ENCODE results near the gene WDR45. TPM values are rescaled to one million over a fixed set of nuclear protein-coding genes. Genes with fewer than 3 reads are reported as not detected.

The WDR45 gene
- total and polyA plus RNA-seq, 2 experiments from 2014 or later = 28.8 to 36.2 TPM

DNA sequence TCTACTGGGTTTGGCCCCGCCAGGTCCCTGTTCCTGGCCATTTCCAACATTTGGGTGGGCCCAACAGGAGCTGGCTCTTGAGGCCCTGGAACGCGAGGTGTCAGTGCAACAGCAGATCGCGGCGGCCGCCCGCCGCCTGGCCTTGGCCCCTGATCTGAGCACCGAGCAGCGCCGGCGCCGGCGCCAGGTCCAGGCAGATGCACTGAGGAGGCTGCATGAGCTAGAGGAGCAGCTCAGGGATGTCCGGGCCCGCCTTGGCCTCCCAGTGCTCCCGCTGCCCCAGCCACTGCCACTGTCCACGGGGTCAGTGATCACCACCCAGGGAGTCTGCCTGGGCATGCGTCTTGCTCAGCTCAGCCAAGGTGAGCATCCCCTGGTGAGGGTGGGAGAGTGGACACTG lies 15.4 kb downstream of the WDR45 start:
- no peaks in the 10 kb centered on the region for H3K9me2 ChIP-seq (ENCODE audit: insufficient read depth)
- ATAC-seq (no peak), DNase-seq (ENCODE audit: low spot score) (no peak)
- H3K79me2 ChIP-seq (replicated peaks; ENCODE audit: insufficient read depth) = 0 out of 2 replicates have a peak, but pooled peaks cover 5% of the 10 kb centered on the region
- no peaks in the 10 kb centered on the region for H4K20me1 ChIP-seq (replicated peaks; ENCODE audit: insufficient read depth)
- Mint-ChIP-seq H3K9me3 (no peaks in the 10 kb centered on the region), H3K27me3 (ENCODE audit: insufficient read depth, low read depth, poor library complexity) (peaks cover 4% of the 10 kb centered on the region), H3K4me1 (peaks cover 4% of the 10 kb centered on the region; the same call in 2 of the 3 replicates), H3K27ac (no peak overlapping the region), H3K4me3 (no peak overlapping the region), H3K36me3 (ENCODE audit: low read depth) (peaks cover 9% of the 10 kb centered on the region; the same call in 2 of the 3 replicates)
- H3K4me2 ChIP-seq = no peak overlapping the region
- no peak overlapping the region for H3K4me3 ChIP-seq
- TF ChIP-seq, protein P1, sequence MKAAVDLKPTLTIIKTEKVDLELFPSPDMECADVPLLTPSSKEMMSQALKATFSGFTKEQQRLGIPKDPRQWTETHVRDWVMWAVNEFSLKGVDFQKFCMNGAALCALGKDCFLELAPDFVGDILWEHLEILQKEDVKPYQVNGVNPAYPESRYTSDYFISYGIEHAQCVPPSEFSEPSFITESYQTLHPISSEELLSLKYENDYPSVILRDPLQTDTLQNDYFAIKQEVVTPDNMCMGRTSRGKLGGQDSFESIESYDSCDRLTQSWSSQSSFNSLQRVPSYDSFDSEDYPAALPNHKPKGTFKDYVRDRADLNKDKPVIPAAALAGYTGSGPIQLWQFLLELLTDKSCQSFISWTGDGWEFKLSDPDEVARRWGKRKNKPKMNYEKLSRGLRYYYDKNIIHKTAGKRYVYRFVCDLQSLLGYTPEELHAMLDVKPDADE (IDR thresholded peaks at IDR 0.05) = no peak
- no peak for TF ChIP-seq ZNF114 (CRISPR knock-in tag; IDR thresholded peaks at IDR 0.05)
- H2AFZ ChIP-seq = no peak overlapping the region
- H3K27ac ChIP-seq (ENCODE audit: low read depth) = no peak overlapping the region
- no peaks in the 10 kb centered on the region for H3K27me3 ChIP-seq (ENCODE audit: insufficient read depth)
- no peaks in the 10 kb centered on the region for H3K36me3 ChIP-seq (ENCODE audit: insufficient read depth)
- H3F3A ChIP-seq (replicated peaks; ENCODE audit: low read depth) = no peaks in the 10 kb centered on the region
- no peaks in the 10 kb centered on the region for H3K4me1 ChIP-seq (ENCODE audit: insufficient read depth)

DNA sequence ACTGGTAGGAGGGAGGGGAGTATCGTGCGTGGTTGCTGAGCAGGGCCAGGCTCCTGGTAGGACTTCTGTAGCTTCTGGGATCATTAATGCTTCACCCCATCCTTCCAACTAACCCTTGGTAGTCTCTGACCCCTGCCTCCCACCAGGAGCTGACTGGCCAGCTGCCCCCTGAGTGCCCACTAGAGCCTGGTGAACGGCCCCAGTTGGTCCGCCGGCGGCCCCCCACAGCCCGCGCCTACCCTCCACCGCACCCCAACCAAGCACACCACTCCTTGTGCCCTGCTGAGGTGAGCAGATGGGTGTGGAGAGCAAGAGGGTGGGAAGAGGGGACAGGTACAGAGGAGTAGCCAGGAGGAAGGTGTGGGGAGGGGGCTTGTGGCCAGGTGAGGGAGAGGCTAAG lies 16.0 kb downstream of the WDR45 start:
- no peak overlapping the region for H3K4me3 ChIP-seq
- DNase-seq (ENCODE audit: low spot score) (no peak), ATAC-seq (no peak)
- H3K36me3 ChIP-seq (ENCODE audit: insufficient read depth) = no peaks in the 10 kb centered on the region
- Mint-ChIP-seq H3K36me3 (ENCODE audit: low read depth) (peaks cover 9% of the 10 kb centered on the region; the same call in 2 of the 3 replicates), H3K27ac (no peak overlapping the region), H3K27me3 (ENCODE audit: insufficient read depth, low read depth, poor library complexity) (peaks cover 4% of the 10 kb centered on the region), H3K9me3 (no peaks in the 10 kb centered on the region), H3K4me1 (peaks cover 4% of the 10 kb centered on the region; the same call in 2 of the 3 replicates), H3K4me3 (no peak overlapping the region)
- no peak overlapping the region for H2AFZ ChIP-seq
- H3K9me2 ChIP-seq (ENCODE audit: insufficient read depth) = no peaks in the 10 kb centered on the region
- no peaks in the 10 kb centered on the region for H3K4me1 ChIP-seq (ENCODE audit: insufficient read depth)
- H3K4me2 ChIP-seq = no peak overlapping the region
- H3K27me3 ChIP-seq (ENCODE audit: insufficient read depth) = no peaks in the 10 kb centered on the region
- no peak overlapping the region for H3K27ac ChIP-seq (ENCODE audit: low read depth)
- no peaks in the 10 kb centered on the region for H3F3A ChIP-seq (replicated peaks; ENCODE audit: low read depth)
- H3K79me2 ChIP-seq (replicated peaks; ENCODE audit: insufficient read depth) = 0 out of 2 replicates have a peak, but pooled peaks cover 5% of the 10 kb centered on the region
- H4K20me1 ChIP-seq (replicated peaks; ENCODE audit: insufficient read depth) = no peaks in the 10 kb centered on the region
- TF ChIP-seq EZH2 (IDR thresholded peaks at IDR 0.05; ENCODE audit: low read depth, unreplicated experiment) = no peak
- no peak for TF ChIP-seq ZNF114 (CRISPR knock-in tag; IDR thresholded peaks at IDR 0.05)
- TF ChIP-seq CREB1 (CRISPR knock-in tag; IDR thresholded peaks at IDR 0.05; ENCODE audit: low read depth) = no peak
- TF ChIP-seq REST (IDR thresholded peaks at IDR 0.05; ENCODE audit: unreplicated experiment) = no peak
- TF ChIP-seq JUNB (IDR thresholded peaks at IDR 0.05; ENCODE audit: unreplicated experiment) = no peak
- no peak for TF ChIP-seq CTCF (conservative IDR thresholded peaks at IDR 0.05; ENCODE audit: low read depth in 2 of 2)
- no peak for TF ChIP-seq ZNF462 (CRISPR knock-in tag; IDR thresholded peaks at IDR 0.05)
